Measurements from ENCODE around the gene KLK11. TPM values are rescaled to one million over a fixed set of nuclear protein-coding genes. Genes with fewer than 3 reads are reported as not detected.

Gene KLK11
- total and polyA plus RNA-seq, 10 of the 15 experiments (the other 5 are each of a cell fraction or from before 2014, with no cell fraction given) = not detected

- no peaks in the 10 kb centered on the region for H4K20me1 ChIP-seq (ENCODE audit: control insufficient read depth, insufficient read depth)
- no peak for DNase-seq (ENCODE audit: low read depth, low spot score)
- no peak overlapping the region for H3K4me3 ChIP-seq
- H3K4me2 ChIP-seq (ENCODE audit: control insufficient read depth, insufficient read depth) = no peak overlapping the region
- no peak for ATAC-seq
- H3K27ac ChIP-seq (ENCODE audit: control insufficient read depth, insufficient read depth) = no peak overlapping the region
- H3K4me1 ChIP-seq (ENCODE audit: control insufficient read depth, insufficient read depth, low read length) = no peaks in the 10 kb centered on the region
- POLR2A ChIA-PET = no interaction called here
- no TSS peak for BruUV-seq (replicated peaks)
- CTCF ChIA-PET = interaction anchor here (0.7 kb wide), 1 partner anchor 54 kb away, joined by 3 read pairs; no protein-coding TSS in a partner anchor
- WGBS (ENCODE audit: insufficient coverage, insufficient replicate concordance, low lambda C conversion rate, missing lambda C conversion rate) = 45% methylated on average over 6 of the region's 6 CpGs
- H3K9ac ChIP-seq (ENCODE audit: control insufficient read depth, insufficient read depth, low read length) = no peak overlapping the region
- TF ChIP-seq NFYA (IDR thresholded peaks at IDR 0.05; ENCODE audit: borderline replicate concordance, low read depth, low read length) = no peak
- no peak for TF ChIP-seq GATAD2B (conservative IDR thresholded peaks at IDR 0.05; ENCODE audit: low read depth)
- no peak for TF ChIP-seq E2F8 (IDR thresholded peaks at IDR 0.05; ENCODE audit: low read depth, partially characterized antibody)
- no peak for TF ChIP-seq CREM (IDR thresholded peaks at IDR 0.05; ENCODE audit: low read depth)
- no peak for TF ChIP-seq SUZ12 (IDR thresholded peaks at IDR 0.05; ENCODE audit: unreplicated experiment)
- no peak for TF ChIP-seq YBX1 (IDR thresholded peaks at IDR 0.05)
- TF ChIP-seq MTA2 (IDR thresholded peaks at IDR 0.05; ENCODE audit: low read depth) = no peak
- no peak for TF ChIP-seq SMC3 (IDR thresholded peaks at IDR 0.05; ENCODE audit: borderline replicate concordance, low read length)
- TF ChIP-seq TARDBP (IDR thresholded peaks at IDR 0.05; ENCODE audit: borderline replicate concordance) = no peak
- no peak for TF ChIP-seq FOS (IDR thresholded peaks at IDR 0.05; ENCODE audit: borderline replicate concordance, extremely low read depth, insufficient read length)
- no peak for FAIRE-seq
- no peaks in the 10 kb centered on the region for H3K79me2 ChIP-seq (ENCODE audit: control insufficient read depth, insufficient read depth, low read length)
- SMC1A ChIA-PET (ENCODE audit: uncharacterized antibody, unreplicated experiment) = no interaction called here
- no peaks in the 10 kb centered on the region; a peak in 1 of 4 replicates for H3K27me3 ChIP-seq (replicated peaks in 1 of 2; ENCODE audit: control insufficient read depth in 2 of 2, insufficient read depth in 2 of 2, low read length in 1 of 2)
- intact Hi-C loops (cut with micrococcal nuclease; ENCODE audit: unreplicated experiment) (no loop called here), in situ Hi-C loops (cut with MboI) (no loop called here)
- no peaks in the 10 kb centered on the region for H3K36me3 ChIP-seq (ENCODE audit: control insufficient read depth in 2 of 2, insufficient read depth in 2 of 2, low read length in 1 of 2)
- RAD21 ChIA-PET (ENCODE audit: unreplicated experiment) = no interaction called here
- H3K9me3 ChIP-seq (replicated peaks; ENCODE audit: control insufficient read depth, insufficient read depth, low read length) = no peaks in the 10 kb centered on the region
- H2AFZ ChIP-seq (ENCODE audit: control insufficient read depth, low read depth, low read length) = no peak overlapping the region
These were observed 1.0 kb downstream of the KLK11 start for GRCh38 chr19:51025401-51025800.
